Peyer's patch (tissue), 4 donors: ENCODE results near the gene MUC20. TPM values are rescaled to one million over a fixed set of nuclear protein-coding genes. Genes with fewer than 3 reads are reported as not detected.

Source experiments
- DNase-seq, 3 donors: peaks; one replicate each; pipeline ENCODE4 v3.0.0-alpha.2; 2017 to 2019
- H3K27ac ChIP-seq, 4 donors: fragments of 200-600 bp; sonication (generic); one replicate each; pipeline ENCODE4 v1.5.1; 2016 to 2019
- H3K27me3 ChIP-seq, 2 donors: fragments of 200-600 bp; sonication (generic); one replicate each; pipeline ENCODE4 v1.5.1; 2019
- H3K36me3 ChIP-seq, 3 donors: fragments of 200-600 bp; sonication (generic); one replicate each; pipeline ENCODE4 v1.5.1; 2016 to 2019
- H3K4me1 ChIP-seq, 4 donors: fragments of 200-600 bp; sonication (generic); one replicate each; pipeline ENCODE4 v1.5.1; 2016 to 2019
- H3K4me3 ChIP-seq, 4 donors: fragments of 200-600 bp; sonication (generic); 1 replicate in 3 of 4; 2 replicates in 1 of 4; pipeline ENCODE4 v1.5.1; 2016 to 2019; ENCODE audit warnings: mild to moderate bottlenecking in 1 of 4
- H3K9me3 ChIP-seq, 4 donors: fragments of 200-600 bp; sonication (generic); one replicate each; pipeline ENCODE4 v1.5.1; 2016 to 2019; ENCODE audit warnings: mild to moderate bottlenecking in 1 of 4
- CTCF ChIP-seq, 6 experiments: fragments of 450-650 bp in 4 of 6; fragments of 200-600 bp in 2 of 6; sonication (generic) in 1 of 6; IDR thresholded peaks; one replicate each; pipeline ENCODE4 v1.5.1; 2017 to 2019; ENCODE audit warnings: antibody characterized with exemption in 6 of 6, mild to moderate bottlenecking in 3 of 6, moderate library complexity in 1 of 6
- POLR2A ChIP-seq, 2 donors: fragments of 450-650 bp; IDR thresholded peaks; one replicate each; pipeline ENCODE4 v1.5.1; 2017; ENCODE audit warnings: antibody characterized with exemption in 2 of 2, mild to moderate bottlenecking in 2 of 2, moderate library complexity in 2 of 2
- total RNA-seq, 4 donors: library from RNA; depleted of rRNA; stranded (reverse); fragments of >200 nt; gene quantifications; one replicate each; pipeline ENCODE4 v1.1.0, GENCODE V29; 2016

The MUC20 gene
- total RNA-seq, 4 donors from 2014 or later: 57.8 to 120 (median 87.7) TPM

- no peak for TF ChIP-seq POLR2A (IDR thresholded peaks at IDR 0.05)
- TF ChIP-seq CTCF (IDR thresholded peaks at IDR 0.05): no peak
- H3K4me1 ChIP-seq: peaks cover 0 to 6% (median 0%) of the 10 kb centered on the region in 4 donors
- H3K9me3 ChIP-seq: no peaks in the 10 kb centered on the region
- H3K27ac ChIP-seq: no peak overlapping the region
- H3K4me3 ChIP-seq: no peak overlapping the region
- H3K36me3 ChIP-seq: no peaks in the 10 kb centered on the region
- H3K27me3 ChIP-seq: no peaks in the 10 kb centered on the region
- DNase-seq: peak in 1 of 3 donors; percentile 46
These were observed 40.9 kb downstream of the MUC20 start for GRCh38 chr3:195761567-195762248.

GRCh38 chr3:195762249-195762585 is 41.4 kb downstream of the MUC20 start:
- Histone ChIP-seq H3K9me3 (no peaks in the 10 kb centered on the region), H3K27ac (no peak overlapping the region), H3K36me3 (no peaks in the 10 kb centered on the region), H3K4me3 (no peak overlapping the region), H3K27me3 (no peaks in the 10 kb centered on the region), H3K4me1 (peaks cover 0 to 3% (median 0%) of the 10 kb centered on the region in 4 donors)
- DNase-seq: peak in 1 of 3 donors; percentile 43
- TF ChIP-seq POLR2A (IDR thresholded peaks at IDR 0.05): no peak
- TF ChIP-seq CTCF (IDR thresholded peaks at IDR 0.05): no peak

- H3K27me3 ChIP-seq: no peaks in the 10 kb centered on the region
- H3K4me1 ChIP-seq: no peaks in the 10 kb centered on the region
- H3K27ac ChIP-seq: no peak overlapping the region
- no peak for DNase-seq
- no peaks in the 10 kb centered on the region for H3K9me3 ChIP-seq
- H3K36me3 ChIP-seq: no peaks in the 10 kb centered on the region
- H3K4me3 ChIP-seq: no peak overlapping the region
- TF ChIP-seq POLR2A (IDR thresholded peaks at IDR 0.05): no peak
- no peak for TF ChIP-seq CTCF (IDR thresholded peaks at IDR 0.05)
These were observed 41.8 kb downstream of the MUC20 start for GRCh38 chr3:195762611-195763010.

- peak in 1 of 3 donors; percentile 34 for DNase-seq
- no peak for TF ChIP-seq CTCF (IDR thresholded peaks at IDR 0.05)
- TF ChIP-seq POLR2A (IDR thresholded peaks at IDR 0.05): no peak
- Histone ChIP-seq H3K36me3 (no peaks in the 10 kb centered on the region), H3K27ac (no peak overlapping the region), H3K4me3 (no peak overlapping the region), H3K9me3 (no peaks in the 10 kb centered on the region), H3K4me1 (no peaks in the 10 kb centered on the region), H3K27me3 (no peaks in the 10 kb centered on the region)
These were observed 42.5 kb downstream of the MUC20 start for GRCh38 chr3:195763076-195763830.

GRCh38 chr3:195763843-195764825 is 43.4 kb downstream of the MUC20 start:
- Histone ChIP-seq H3K9me3 (no peaks in the 10 kb centered on the region), H3K27me3 (no peaks in the 10 kb centered on the region), H3K4me1 (no peaks in the 10 kb centered on the region), H3K27ac (no peak overlapping the region), H3K36me3 (no peaks in the 10 kb centered on the region), H3K4me3 (no peak overlapping the region)
- peak in 1 of 3 donors; percentile 33 for DNase-seq
- TF ChIP-seq CTCF (IDR thresholded peaks at IDR 0.05) (no peak), POLR2A (IDR thresholded peaks at IDR 0.05) (no peak)
